ENCODE results near the gene SKIL.
"Not testable (repeated sequence)": the region's sequence is repeated elsewhere in the genome, so short reads cannot be mapped to it uniquely, and the experiment has no call there.

- not testable (repeated sequence) for TF ChIP-seq POLR2AphosphoS5 (IDR thresholded peaks at IDR 0.05; ENCODE audit: low read depth); EZH2phosphoT487 (IDR thresholded peaks at IDR 0.05; ENCODE audit: unreplicated experiment); EZH2 (IDR thresholded peaks at IDR 0.05; ENCODE audit: low read depth, unreplicated experiment); CTCF (conservative IDR thresholded peaks at IDR 0.05; ENCODE audit: low read depth in 2 of 2); NANOG (IDR thresholded peaks at IDR 0.05; ENCODE audit: borderline replicate concordance); JUNB (IDR thresholded peaks at IDR 0.05; ENCODE audit: unreplicated experiment)
Measured at GRCh38 chr3:170343859-170344258, 13.7 kb upstream of the SKIL start.

Data from GM23338 (cell line).